ENCODE results near the gene ADAM10. TPM values are rescaled to one million over a fixed set of nuclear protein-coding genes. Genes with fewer than 3 reads are reported as not detected.

Gene ADAM10, protein sequence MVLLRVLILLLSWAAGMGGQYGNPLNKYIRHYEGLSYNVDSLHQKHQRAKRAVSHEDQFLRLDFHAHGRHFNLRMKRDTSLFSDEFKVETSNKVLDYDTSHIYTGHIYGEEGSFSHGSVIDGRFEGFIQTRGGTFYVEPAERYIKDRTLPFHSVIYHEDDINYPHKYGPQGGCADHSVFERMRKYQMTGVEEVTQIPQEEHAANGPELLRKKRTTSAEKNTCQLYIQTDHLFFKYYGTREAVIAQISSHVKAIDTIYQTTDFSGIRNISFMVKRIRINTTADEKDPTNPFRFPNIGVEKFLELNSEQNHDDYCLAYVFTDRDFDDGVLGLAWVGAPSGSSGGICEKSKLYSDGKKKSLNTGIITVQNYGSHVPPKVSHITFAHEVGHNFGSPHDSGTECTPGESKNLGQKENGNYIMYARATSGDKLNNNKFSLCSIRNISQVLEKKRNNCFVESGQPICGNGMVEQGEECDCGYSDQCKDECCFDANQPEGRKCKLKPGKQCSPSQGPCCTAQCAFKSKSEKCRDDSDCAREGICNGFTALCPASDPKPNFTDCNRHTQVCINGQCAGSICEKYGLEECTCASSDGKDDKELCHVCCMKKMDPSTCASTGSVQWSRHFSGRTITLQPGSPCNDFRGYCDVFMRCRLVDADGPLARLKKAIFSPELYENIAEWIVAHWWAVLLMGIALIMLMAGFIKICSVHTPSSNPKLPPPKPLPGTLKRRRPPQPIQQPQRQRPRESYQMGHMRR
- total RNA-seq (2014; rRNA removed) (91.3 and 96.8 TPM in 2 replicates), Bru-seq, nascent RNA (percentile 77 among the genes with signal in this experiment), BruChase-seq, experiment 1, labeled RNA remaining after a 6-hour chase (percentile 68 among the genes with signal in this experiment), BruChase-seq, experiment 2, labeled RNA remaining after a 2-hour chase (percentile 73 among the genes with signal in this experiment)
- long read RNA-seq, full-length matches to known transcripts = 158 of 202 reads
- long read RNA-seq, partial matches to known transcripts = 11 of 202 reads
- long read RNA-seq, other reads (novel, unspliced or antisense) = 33 of 202 reads

DNA sequence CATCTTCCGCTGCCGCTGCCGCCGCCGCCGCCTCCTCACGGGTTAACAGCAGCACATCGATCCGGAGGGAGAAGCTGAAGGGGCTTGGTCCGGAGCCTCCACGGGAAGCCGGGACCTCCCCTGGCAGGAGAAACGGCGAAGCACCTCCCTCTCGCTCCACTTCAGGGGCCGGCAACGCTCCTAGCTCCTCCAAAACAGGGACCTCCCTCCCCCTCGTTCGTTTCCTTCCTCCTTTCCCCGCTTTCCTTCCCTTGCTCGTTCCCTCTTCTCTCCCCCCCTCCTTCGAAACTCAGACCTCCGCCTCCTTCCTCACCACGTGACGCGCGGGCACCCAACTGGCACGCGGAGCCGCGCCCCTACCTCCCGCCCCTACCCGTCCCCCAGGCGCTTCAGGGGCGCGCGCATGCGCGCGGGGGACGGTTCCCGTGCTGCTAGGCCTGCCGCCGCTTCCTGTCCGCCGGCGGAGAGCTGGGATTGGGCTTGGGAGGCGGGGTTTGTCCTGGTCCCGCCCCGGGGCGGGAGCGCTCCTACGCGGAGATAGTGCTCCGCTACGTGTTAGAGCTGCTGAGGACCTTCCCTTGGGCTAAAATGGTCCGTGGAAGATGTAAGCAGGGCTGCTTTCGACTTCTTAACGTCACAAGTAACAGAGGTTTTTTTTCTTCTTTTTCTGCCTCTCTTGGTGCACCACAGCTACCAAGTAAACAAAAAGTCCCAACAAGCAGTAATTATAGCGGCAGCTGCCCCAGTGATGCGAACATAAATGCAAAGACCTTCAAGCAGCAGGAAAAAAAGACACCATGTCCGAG is at the start of gene ADAM10:
Gene ADAM10, minus strand, starts transcription at position 176 of the 806 bp plus-strand sequence. Its CDS starts 173 bp downstream, at position 3.
- ATAC-seq (peak; percentile 93), DNase-seq (peak; percentile 98)
- no peaks in the 10 kb centered on the region for H3F3A ChIP-seq (ENCODE audit: low read length, unreplicated experiment)
- POLR2A ChIA-PET (ENCODE audit: unreplicated experiment) = interaction anchor here (0.6 to 2.3 kb wide), 4 partner anchors 21 to 229 kb away, joined by 3 to 23 read pairs (median 9); partner anchors contain the start of gene MINDY2
- no peaks in the 10 kb centered on the region for H3K36me3 ChIP-seq (ENCODE audit: low read depth, low read length)
- no peaks in the 10 kb centered on the region for H3K9me3 ChIP-seq (ENCODE audit: low read length)
- peak within 1 kb of the TSS; percentile 74 for H3K27ac ChIP-seq (ENCODE audit: low read length)
- peak within 1 kb of the TSS; percentile 87 for H2AFZ ChIP-seq (ENCODE audit: low read length)
- H4K20me1 ChIP-seq (ENCODE audit: low read length) = peaks cover 14% of the 10 kb centered on the region
- peak within 1 kb of the TSS; percentile 80 for H3K4me3 ChIP-seq (ENCODE audit: low read length)
- no peaks in the 10 kb centered on the region for H3K9me2 ChIP-seq (replicated peaks; ENCODE audit: low read length)
- CTCF ChIA-PET = interaction anchor here (0.5 to 1.3 kb wide), 6 partner anchors 21 to 1248 kb away, joined by 3 to 5 read pairs (median 3); no protein-coding TSS in a partner anchor
- H3K79me2 ChIP-seq (ENCODE audit: low read length) = peaks cover 44% of the 10 kb centered on the region
- BruUV-seq (replicated peaks) = no TSS peak
- no peak for TF ChIP-seq EZH2phosphoT487 (IDR thresholded peaks at IDR 0.05; ENCODE audit: borderline replicate concordance, low read length)
- no peaks in the 10 kb centered on the region for H3K27me3 ChIP-seq (ENCODE audit: low read length)
- peak within 1 kb of the TSS; percentile 83 for H3K9ac ChIP-seq (ENCODE audit: low read length)
- H3K4me1 ChIP-seq (ENCODE audit: insufficient read depth, low read length) = 0 out of 2 replicates have a peak, but pooled peaks cover 3% of the 10 kb centered on the region
- peak within 1 kb of the TSS; percentile 95 for H3K4me2 ChIP-seq (ENCODE audit: low read length)
- intact Hi-C loops (cut with micrococcal nuclease) = loop anchor here (1.0 to 10.0 kb wide), 4 partner anchors 22 to 477 kb away; partner anchors contain the start of gene MINDY2

DNA sequence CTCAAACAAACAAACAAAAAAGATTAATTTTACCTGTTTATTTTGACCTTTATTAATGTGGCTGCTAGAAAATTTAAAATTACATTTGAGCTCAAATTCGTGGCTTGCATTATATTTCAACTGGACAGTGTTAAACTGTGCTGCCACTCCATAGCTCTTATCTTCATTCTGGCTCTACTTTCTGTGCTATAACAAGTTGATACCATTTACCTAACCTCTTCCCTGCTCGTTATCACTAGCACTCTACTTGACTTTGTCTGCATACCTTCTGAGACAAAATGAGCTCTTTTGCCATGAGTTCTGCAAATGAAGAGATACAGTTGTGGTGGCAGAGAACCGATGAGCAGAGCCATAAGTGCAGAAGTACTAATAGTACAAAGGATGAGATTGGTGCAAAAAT is 48.0 kb upstream of the ADAM10 start:
- no TSS peak for BruUV-seq (replicated peaks)
- H3K4me2 ChIP-seq (ENCODE audit: low read length) = no peak overlapping the region
- no peaks in the 10 kb centered on the region for H3K36me3 ChIP-seq (ENCODE audit: low read depth, low read length)
- H3K9ac ChIP-seq (ENCODE audit: low read length) = no peak overlapping the region
- H4K20me1 ChIP-seq (ENCODE audit: low read length) = no peaks in the 10 kb centered on the region
- intact Hi-C loops (cut with micrococcal nuclease) = no loop called here
- POLR2A ChIA-PET (ENCODE audit: unreplicated experiment) = interaction anchor here (0.6 kb wide), 1 partner anchor 25 kb away, joined by 3 read pairs; no protein-coding TSS in a partner anchor
- H3K27ac ChIP-seq (ENCODE audit: low read length) = no peak overlapping the region
- no peaks in the 10 kb centered on the region for H3K9me2 ChIP-seq (replicated peaks; ENCODE audit: low read length)
- TF ChIP-seq, protein P1, sequence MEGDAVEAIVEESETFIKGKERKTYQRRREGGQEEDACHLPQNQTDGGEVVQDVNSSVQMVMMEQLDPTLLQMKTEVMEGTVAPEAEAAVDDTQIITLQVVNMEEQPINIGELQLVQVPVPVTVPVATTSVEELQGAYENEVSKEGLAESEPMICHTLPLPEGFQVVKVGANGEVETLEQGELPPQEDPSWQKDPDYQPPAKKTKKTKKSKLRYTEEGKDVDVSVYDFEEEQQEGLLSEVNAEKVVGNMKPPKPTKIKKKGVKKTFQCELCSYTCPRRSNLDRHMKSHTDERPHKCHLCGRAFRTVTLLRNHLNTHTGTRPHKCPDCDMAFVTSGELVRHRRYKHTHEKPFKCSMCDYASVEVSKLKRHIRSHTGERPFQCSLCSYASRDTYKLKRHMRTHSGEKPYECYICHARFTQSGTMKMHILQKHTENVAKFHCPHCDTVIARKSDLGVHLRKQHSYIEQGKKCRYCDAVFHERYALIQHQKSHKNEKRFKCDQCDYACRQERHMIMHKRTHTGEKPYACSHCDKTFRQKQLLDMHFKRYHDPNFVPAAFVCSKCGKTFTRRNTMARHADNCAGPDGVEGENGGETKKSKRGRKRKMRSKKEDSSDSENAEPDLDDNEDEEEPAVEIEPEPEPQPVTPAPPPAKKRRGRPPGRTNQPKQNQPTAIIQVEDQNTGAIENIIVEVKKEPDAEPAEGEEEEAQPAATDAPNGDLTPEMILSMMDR (conservative IDR thresholded peaks at IDR 0.05; ENCODE audit: low read depth, low read length) = no peak
- CTCF ChIA-PET = interaction anchor here (0.7 kb wide), 1 partner anchor 26 kb away, joined by 3 read pairs; the partner anchor contains the start of gene MINDY2
- H3K4me3 ChIP-seq (ENCODE audit: low read length) = no peak overlapping the region
- H3K4me1 ChIP-seq (ENCODE audit: insufficient read depth, low read length) = no peaks in the 10 kb centered on the region
- no peaks in the 10 kb centered on the region for H3K79me2 ChIP-seq (ENCODE audit: low read length)
- H3K9me3 ChIP-seq (ENCODE audit: low read length) = no peaks in the 10 kb centered on the region
- DNase-seq = no peak
- H2AFZ ChIP-seq (ENCODE audit: low read length) = no peak overlapping the region
- no peak for ATAC-seq
- H3F3A ChIP-seq (ENCODE audit: low read length, unreplicated experiment) = no peaks in the 10 kb centered on the region
- no peaks in the 10 kb centered on the region for H3K27me3 ChIP-seq (ENCODE audit: low read length)

DNA sequence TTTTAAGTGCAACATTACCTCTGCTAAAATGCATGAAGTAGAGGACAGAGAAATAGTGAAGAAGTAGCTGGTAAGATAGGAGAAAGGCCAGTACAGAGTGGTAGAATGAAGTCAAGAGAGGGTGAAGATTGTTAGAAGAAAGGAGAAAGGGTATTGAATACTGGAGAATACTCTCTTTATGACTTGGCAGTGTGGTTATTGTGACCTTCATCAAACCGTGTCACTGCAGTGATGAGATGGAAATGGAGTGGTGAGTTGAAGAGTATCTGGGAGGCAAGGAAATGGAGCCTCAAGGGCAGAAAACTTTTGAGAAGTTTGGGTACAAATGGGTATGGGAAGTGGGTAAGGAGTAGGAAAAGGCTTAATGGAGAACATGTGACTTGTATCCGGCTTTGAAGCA is 46.3 kb upstream of the ADAM10 start:
- Histone ChIP-seq H3K9ac (ENCODE audit: low read length) (no peak overlapping the region), H3K27ac (ENCODE audit: low read length) (no peak overlapping the region), H3K4me2 (ENCODE audit: low read length) (no peak overlapping the region), H3K4me1 (ENCODE audit: insufficient read depth, low read length) (no peaks in the 10 kb centered on the region), H3F3A (ENCODE audit: low read length, unreplicated experiment) (no peaks in the 10 kb centered on the region), H3K9me3 (ENCODE audit: low read length) (no peaks in the 10 kb centered on the region), H3K4me3 (ENCODE audit: low read length) (no peak overlapping the region), H3K79me2 (ENCODE audit: low read length) (no peaks in the 10 kb centered on the region), H3K9me2 (replicated peaks; ENCODE audit: low read length) (no peaks in the 10 kb centered on the region), H4K20me1 (ENCODE audit: low read length) (no peaks in the 10 kb centered on the region), H2AFZ (ENCODE audit: low read length) (no peak overlapping the region), H3K36me3 (ENCODE audit: low read depth, low read length) (no peaks in the 10 kb centered on the region), H3K27me3 (ENCODE audit: low read length) (no peaks in the 10 kb centered on the region)
- ATAC-seq = no peak
- DNase-seq = no peak
- POLR2A ChIA-PET (ENCODE audit: unreplicated experiment) = interaction anchor here (0.6 kb wide), 1 partner anchor 33 kb away, joined by 5 read pairs; no protein-coding TSS in a partner anchor
- CTCF ChIA-PET = no interaction called here
- intact Hi-C loops (cut with micrococcal nuclease) = no loop called here
- BruUV-seq (replicated peaks) = no TSS peak
- TF ChIP-seq, protein P1 (conservative IDR thresholded peaks at IDR 0.05; ENCODE audit: low read depth, low read length) = no peak
- TF ChIP-seq EZH2phosphoT487 (IDR thresholded peaks at IDR 0.05; ENCODE audit: borderline replicate concordance, low read length) (no peak), EZH2 (IDR thresholded peaks at IDR 0.05; ENCODE audit: low read length, unreplicated experiment) (no peak)

Data from PC-3 (cell line).